Skeletal muscle satellite cell (primary cell): ENCODE data around the gene TCEA2.

Experiments
- H3K27me3 ChIP-seq: 2 replicates; pipeline ENCODE4 v1.7.0; 2013; ENCODE audit warnings: low read length; ENCODE audit not compliant: control insufficient read depth, insufficient read depth
- H3K36me3 ChIP-seq: 2 replicates; pipeline ENCODE4 v1.7.0; 2013; ENCODE audit warnings: mild to moderate bottlenecking, control low read depth, low read length; ENCODE audit not compliant: insufficient read depth
- H3K4me1 ChIP-seq: 2 replicates; pipeline ENCODE4 v1.7.0; 2013; ENCODE audit warnings: low read length; ENCODE audit not compliant: control insufficient read depth, insufficient read depth
- H3K4me2 ChIP-seq: 2 replicates; pipeline ENCODE4 v1.7.0; 2013; ENCODE audit warnings: mild to moderate bottlenecking, low read length
- H3K4me3 ChIP-seq: 2 replicates; pipeline ENCODE4 v1.7.0; 2013; ENCODE audit warnings: low read length
- H3K9ac ChIP-seq: 2 replicates; pipeline ENCODE4 v1.7.0; 2013; ENCODE audit warnings: mild to moderate bottlenecking, low read depth, low read length, moderate library complexity
- H3K9me3 ChIP-seq: replicated peaks from 2 replicates; pipeline ENCODE4 v1.7.0; 2013; ENCODE audit warnings: mild to moderate bottlenecking, control low read depth, low read length

Gene TCEA2

GRCh38 chr20:64099086-64099786 lies 36.2 kb downstream of the TCEA2 start:
- no peaks in the 10 kb centered on the region for H3K36me3 ChIP-seq

GRCh38 chr20:64099880-64100565 lies 37.0 kb downstream of the TCEA2 start:
- Histone ChIP-seq H3K4me3 (no peak overlapping the region), H3K36me3 (no peaks in the 10 kb centered on the region), H3K4me2 (no peak overlapping the region), H3K4me1 (no peaks in the 10 kb centered on the region), H3K9me3 (no peaks in the 10 kb centered on the region), H3K27me3 (peaks cover 48% of the 10 kb centered on the region), H3K9ac (no peak overlapping the region)

More at GRCh38 chr20:64099086-64099786, 36.2 kb downstream of the TCEA2 start:
- Histone ChIP-seq H3K9ac (no peak overlapping the region), H3K9me3 (no peaks in the 10 kb centered on the region), H3K27me3 (peaks cover 47% of the 10 kb centered on the region), H3K4me1 (no peaks in the 10 kb centered on the region), H3K4me3 (no peak overlapping the region), H3K4me2 (no peak overlapping the region)

DNA sequence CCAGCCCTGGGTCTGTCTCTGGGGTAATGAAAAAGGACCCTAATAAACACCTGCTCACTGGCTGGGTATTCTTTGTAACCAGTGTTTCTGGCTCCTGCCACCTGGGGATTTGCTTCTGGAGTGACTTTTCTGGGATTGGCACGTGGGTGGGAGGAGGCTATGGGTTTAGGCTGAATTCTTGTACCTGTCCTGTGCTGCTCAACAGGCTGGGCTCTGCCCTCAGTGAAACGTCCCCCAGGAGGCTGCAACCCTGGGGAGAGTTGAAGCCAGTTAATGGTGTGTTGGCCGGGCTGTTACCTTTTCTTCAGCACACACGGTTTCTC lies 37.5 kb downstream of the TCEA2 start:
- no peaks in the 10 kb centered on the region for H3K36me3 ChIP-seq
- H3K9me3 ChIP-seq: no peaks in the 10 kb centered on the region
- H3K9ac ChIP-seq: no peak overlapping the region
- peaks cover 48% of the 10 kb centered on the region for H3K27me3 ChIP-seq
- H3K4me1 ChIP-seq: no peaks in the 10 kb centered on the region
- no peak overlapping the region for H3K4me3 ChIP-seq
- H3K4me2 ChIP-seq: no peak overlapping the region

DNA sequence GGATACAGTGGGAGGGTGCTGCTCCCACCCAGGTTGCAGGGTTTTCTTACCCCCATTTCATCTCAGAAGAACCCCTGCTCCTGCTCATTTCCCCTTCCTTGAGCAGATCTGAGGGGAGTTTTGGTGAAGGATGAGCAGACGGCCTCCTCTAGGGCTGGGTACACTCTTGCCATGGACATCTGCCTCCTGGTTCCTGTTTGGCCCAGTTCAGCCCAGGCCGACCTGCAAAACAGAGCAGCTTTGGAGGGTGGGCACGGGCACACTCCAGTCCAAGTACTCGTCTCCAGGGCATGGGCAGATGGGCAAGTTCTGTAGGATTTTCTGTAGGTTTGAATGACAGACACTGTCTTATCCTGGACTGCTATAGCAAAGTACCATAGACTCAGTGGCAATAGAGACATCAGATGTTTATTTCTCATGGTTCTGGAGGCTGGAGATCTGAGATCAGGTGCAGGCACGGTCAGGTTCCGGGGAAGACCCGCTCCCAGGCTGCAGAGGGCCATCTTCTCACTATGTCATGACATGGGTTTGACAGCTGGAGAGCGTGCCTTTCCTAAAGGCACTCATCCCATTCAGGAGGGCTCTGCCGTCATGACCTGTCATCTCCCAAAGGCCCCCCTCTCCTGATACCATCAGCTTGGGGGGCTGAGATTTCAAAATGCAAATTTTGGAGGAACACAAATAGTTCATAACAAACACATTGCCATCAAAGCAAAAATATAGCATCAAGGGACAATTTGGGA lies 38.1 kb downstream of the TCEA2 start:
- no peaks in the 10 kb centered on the region for H3K36me3 ChIP-seq
- H3K4me2 ChIP-seq: no peak overlapping the region
- H3K9ac ChIP-seq: no peak overlapping the region
- H3K4me1 ChIP-seq: no peaks in the 10 kb centered on the region
- no peak overlapping the region for H3K4me3 ChIP-seq
- H3K27me3 ChIP-seq: peaks cover 48% of the 10 kb centered on the region
- no peaks in the 10 kb centered on the region for H3K9me3 ChIP-seq

- H3K9me3 ChIP-seq: no peaks in the 10 kb centered on the region
- H3K36me3 ChIP-seq: no peaks in the 10 kb centered on the region
- no peak overlapping the region for H3K4me3 ChIP-seq
- no peak overlapping the region for H3K4me2 ChIP-seq
- no peak overlapping the region for H3K9ac ChIP-seq
- H3K4me1 ChIP-seq: no peaks in the 10 kb centered on the region
- peaks cover 48% of the 10 kb centered on the region for H3K27me3 ChIP-seq
Observed at GRCh38 chr20:64101731-64102621, 39.0 kb downstream of the TCEA2 start.

- no peaks in the 10 kb centered on the region for H3K4me1 ChIP-seq
- H3K27me3 ChIP-seq: peaks cover 57% of the 10 kb centered on the region
- no peak overlapping the region for H3K4me2 ChIP-seq
- no peaks in the 10 kb centered on the region for H3K9me3 ChIP-seq
- H3K4me3 ChIP-seq: no peak overlapping the region
- no peaks in the 10 kb centered on the region for H3K36me3 ChIP-seq
- no peak overlapping the region for H3K9ac ChIP-seq
Observed at GRCh38 chr20:64102647-64103354, 39.8 kb downstream of the TCEA2 start.

DNA sequence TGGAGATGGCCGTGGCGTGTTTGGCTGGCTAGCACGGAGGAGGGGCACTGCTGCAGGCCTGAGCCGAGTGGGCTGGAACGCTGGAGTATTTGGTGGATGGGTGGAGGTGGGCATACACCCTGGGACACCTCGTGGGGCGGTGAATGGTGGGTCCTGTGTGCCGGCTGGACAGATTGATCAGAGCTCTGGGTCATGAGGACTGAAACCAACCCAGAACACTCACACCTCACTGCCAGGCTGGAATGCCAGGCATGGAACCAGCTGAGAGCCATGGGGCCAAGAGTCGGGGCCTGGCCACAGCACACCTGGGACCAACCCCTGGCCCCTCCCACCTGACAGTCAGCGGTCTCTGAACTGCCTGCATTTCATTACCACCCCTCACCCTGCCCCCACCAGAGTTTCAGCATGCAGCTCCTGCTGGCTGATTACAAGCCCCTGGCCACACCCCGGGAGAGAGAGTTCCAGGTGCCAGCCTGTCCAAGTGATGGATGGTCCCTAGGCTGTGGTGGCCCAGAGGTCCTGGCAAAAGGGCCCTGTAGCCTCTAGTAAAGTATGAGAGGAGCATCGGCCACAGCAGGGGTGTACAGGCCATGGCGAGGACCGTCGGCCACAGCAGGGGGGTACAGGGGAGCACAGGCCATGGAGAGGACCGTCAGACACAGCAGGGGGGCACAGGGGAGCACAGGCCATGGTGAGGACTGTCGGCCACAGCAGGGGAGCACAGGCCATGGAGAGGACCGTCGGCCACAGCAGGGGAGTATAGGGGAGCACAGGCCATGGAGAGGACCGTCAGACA lies 41.1 kb downstream of the TCEA2 start:
- H3K27me3 ChIP-seq: peaks cover 64% of the 10 kb centered on the region
- H3K4me3 ChIP-seq: no peak overlapping the region
- no peaks in the 10 kb centered on the region for H3K4me1 ChIP-seq
- H3K9ac ChIP-seq: no peak overlapping the region
- no peaks in the 10 kb centered on the region for H3K9me3 ChIP-seq
- H3K36me3 ChIP-seq: no peaks in the 10 kb centered on the region
- no peak overlapping the region for H3K4me2 ChIP-seq

GRCh38 chr20:64104667-64105451 lies 41.9 kb downstream of the TCEA2 start:
- no peak overlapping the region for H3K4me3 ChIP-seq
- no peaks in the 10 kb centered on the region for H3K4me1 ChIP-seq
- H3K27me3 ChIP-seq: peaks cover 62% of the 10 kb centered on the region
- H3K36me3 ChIP-seq: no peaks in the 10 kb centered on the region
- H3K9me3 ChIP-seq: no peaks in the 10 kb centered on the region
- H3K9ac ChIP-seq: no peak overlapping the region
- H3K4me2 ChIP-seq: no peak overlapping the region

GRCh38 chr20:64105846-64106434 lies 42.9 kb downstream of the TCEA2 start:
- peaks cover 55% of the 10 kb centered on the region for H3K27me3 ChIP-seq
- no peak overlapping the region for H3K4me3 ChIP-seq
- H3K9ac ChIP-seq: no peak overlapping the region
- no peak overlapping the region for H3K4me2 ChIP-seq
- H3K4me1 ChIP-seq: no peaks in the 10 kb centered on the region
- H3K9me3 ChIP-seq: no peaks in the 10 kb centered on the region
- no peaks in the 10 kb centered on the region for H3K36me3 ChIP-seq
